NCI-H2029 (cell line): Measurements from ENCODE around the gene ISM2.

Source experiments
- DNase-seq: peaks from one replicate; lab custom pipeline; 2025; lab: John Stamatoyannopoulos, UW

The ISM2 gene

GRCh38 chr14:77507762-77508161 is 9.1 kb upstream of the ISM2 start:
- no peak for DNase-seq

DNA sequence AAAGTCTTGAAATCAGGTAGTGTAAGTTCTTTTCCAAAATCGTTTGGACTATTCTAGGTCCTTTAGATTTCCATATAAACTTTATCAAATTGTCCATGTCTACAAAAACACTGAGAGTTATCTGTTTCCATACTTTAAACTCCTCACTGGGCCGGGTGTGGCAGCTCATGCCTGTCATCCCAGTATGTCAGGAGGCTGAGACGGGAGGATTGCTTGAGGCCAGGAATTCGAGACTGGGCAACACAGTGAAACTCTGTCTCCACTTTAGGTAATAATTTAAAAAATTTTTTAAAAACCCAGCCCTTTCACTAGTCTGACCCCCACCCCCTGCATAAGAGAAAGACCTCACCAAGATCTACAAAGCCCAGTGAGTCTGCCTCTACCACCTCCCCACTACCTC is 6.4 kb upstream of the ISM2 start:
- DNase-seq = no peak

DNA sequence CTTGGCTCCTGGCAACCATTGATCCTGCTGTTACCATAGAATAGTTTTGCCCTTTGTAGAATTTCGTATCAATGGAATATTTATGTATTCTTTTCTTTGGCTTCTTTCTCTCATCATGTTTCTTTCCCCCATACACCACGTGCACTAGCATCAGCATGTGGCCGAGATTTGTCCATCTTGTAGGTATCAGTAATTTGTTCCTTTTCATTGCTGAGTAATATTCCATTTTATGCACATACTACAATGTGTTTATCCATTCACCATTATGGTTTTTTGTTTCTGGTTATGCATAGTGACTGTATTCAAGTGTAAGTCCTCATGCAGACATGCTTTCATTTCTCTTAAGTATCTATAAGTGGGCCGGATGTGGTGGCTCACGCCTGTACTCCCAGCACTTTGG is 4.5 kb upstream of the ISM2 start:
- no peak for DNase-seq

- no peak for DNase-seq
These were observed 3.6 kb upstream of the ISM2 start for GRCh38 chr14:77502109-77502782.

DNA sequence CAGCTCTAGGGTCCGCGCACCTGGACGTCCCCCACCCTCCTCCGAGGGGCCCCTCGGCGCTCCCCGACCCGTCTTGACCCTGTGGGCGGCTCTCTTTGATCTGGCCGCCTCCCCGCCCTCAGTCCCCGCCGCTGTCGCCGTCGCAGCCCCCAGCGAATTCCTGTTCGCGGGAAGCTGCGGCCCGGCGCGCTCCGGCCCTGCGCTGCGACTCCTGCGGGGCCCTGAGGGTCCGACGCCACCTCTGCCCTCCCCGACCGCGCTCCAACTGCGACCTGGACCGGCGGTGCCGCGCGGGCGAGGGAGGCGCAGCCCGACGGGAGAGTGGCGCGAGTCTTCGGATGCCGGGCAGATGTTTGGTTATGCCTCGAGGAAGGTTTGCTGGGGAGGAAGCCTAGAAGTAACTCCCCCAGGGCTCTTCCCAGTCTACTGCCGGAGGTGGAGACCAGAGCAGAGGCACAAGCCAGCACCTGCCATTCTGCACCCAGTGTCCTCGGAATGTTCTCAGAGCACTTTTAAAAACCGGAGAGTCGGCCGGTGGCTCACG is 440 bp upstream of the ISM2 start:
- DNase-seq = no peak

- DNase-seq = no peak
These were observed 3.3 kb downstream of the ISM2 start for GRCh38 chr14:77495334-77495733.

GRCh38 chr14:77491056-77491455 is 7.6 kb downstream of the ISM2 start:
- no peak for DNase-seq

- no peak for DNase-seq
These were observed 8.1 kb downstream of the ISM2 start for GRCh38 chr14:77490347-77490986.

GRCh38 chr14:77489041-77489440 is 9.6 kb downstream of the ISM2 start:
- DNase-seq = no peak

- no peak for DNase-seq
These were observed 10.1 kb downstream of the ISM2 start for GRCh38 chr14:77488558-77488957.

- DNase-seq = no peak
These were observed 12.5 kb downstream of the ISM2 start for GRCh38 chr14:77485901-77486678.

DNA sequence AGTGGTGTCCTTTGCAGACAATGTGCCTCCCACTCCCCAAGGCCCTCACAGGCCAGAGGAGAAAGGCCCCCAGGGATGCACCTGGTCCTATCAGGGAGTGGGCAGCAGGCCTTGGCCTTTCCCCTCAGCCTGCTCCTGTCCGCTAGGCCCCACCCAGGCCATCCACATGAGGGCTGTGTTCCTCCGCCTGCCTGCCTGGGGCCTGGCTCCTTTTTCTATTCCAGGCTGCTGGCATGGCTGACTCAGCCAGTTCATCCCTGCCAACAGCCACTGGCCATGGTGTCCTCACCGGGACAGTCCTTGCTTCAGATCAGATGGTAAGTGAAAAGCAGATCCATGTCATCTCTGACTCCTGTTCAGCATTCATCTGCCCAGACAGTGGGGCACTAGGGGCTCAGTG is 13.4 kb downstream of the ISM2 start:
- no peak for DNase-seq

DNA sequence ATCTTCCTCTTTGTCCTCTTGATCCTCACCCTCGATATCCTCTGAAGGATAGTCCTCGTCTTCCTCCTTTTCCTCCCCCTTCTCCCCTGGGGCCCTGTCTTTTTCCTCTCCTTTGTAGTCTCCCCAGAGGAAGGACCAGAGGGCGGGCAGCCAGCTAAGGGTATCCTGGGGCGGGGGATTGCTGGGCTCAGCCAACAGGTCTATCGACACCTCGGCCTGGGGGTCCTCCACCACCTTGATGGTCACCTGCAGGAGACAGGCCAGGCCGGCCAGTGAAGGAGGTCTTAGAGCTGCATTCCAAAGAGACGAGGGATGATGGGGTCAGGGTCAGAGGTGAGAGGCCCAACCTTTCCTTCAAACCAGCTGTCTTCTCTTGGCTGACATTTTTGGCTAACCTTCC is 16.2 kb downstream of the ISM2 start:
- DNase-seq = no peak

- DNase-seq = no peak
These were observed 19.8 kb downstream of the ISM2 start for GRCh38 chr14:77478796-77479195.

DNA sequence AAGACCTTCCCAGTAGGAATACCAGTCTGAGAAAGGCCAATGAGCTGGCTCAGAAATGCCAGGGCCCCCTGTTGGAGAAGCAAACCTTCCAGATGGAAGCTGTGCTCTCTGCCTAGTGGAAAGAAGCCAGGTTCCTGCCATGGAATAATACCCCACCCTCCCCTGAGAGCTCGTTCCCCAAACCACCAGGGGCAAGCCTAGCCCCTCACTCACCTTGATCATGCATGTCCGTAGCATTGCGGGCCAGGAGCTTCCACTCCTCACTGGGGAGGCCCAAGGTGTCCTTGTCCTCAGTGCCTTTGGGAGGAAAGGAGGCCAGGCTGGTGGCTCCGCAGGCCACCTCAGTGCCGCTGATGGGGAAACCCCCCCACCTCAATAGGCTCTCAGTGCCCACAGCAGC is 20.6 kb downstream of the ISM2 start:
- DNase-seq = no peak

DNA sequence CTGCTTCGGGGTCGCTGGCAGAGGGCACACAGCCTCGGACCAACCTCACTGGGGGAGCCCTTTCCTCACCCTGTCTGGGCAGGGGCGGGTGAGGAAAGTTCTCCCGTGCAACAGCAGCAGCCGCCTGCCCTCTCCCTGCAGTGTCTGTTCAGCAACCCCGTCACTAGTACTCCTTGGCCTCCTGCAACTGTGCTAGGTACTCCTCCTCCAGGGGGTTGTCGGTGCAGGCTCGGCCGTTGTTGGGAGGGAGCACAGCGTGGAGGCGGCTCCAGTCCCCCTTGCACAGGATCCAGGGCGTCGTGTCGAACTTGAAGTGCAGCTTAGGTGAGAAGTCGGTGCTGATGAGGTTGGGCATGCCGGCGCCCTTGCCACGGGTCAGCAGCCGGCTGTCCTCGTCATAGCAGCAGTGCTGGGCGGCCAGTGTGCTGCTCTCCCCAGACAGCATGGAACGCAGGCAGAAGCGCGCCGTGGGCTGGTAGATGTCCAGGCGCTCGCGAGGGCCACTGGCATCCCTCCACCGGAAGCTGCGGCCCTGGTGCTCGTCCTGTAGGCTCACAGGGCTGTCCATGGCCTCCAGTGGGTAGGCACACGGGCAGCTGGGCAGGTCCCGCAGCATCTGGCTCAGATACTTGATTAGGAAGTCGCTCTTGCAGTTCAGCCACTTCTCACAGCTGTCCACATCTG is 23.0 kb downstream of the ISM2 start:
- DNase-seq = no peak

GRCh38 chr14:77474479-77475177 is 24.0 kb downstream of the ISM2 start:
- no peak for DNase-seq

GRCh38 chr14:77473921-77474320 is 24.7 kb downstream of the ISM2 start:
- no peak for DNase-seq

- no peak for DNase-seq
These were observed 28.3 kb downstream of the ISM2 start for GRCh38 chr14:77470224-77470870.

GRCh38 chr14:77469539-77469938 is 29.1 kb downstream of the ISM2 start:
- no peak for DNase-seq

DNA sequence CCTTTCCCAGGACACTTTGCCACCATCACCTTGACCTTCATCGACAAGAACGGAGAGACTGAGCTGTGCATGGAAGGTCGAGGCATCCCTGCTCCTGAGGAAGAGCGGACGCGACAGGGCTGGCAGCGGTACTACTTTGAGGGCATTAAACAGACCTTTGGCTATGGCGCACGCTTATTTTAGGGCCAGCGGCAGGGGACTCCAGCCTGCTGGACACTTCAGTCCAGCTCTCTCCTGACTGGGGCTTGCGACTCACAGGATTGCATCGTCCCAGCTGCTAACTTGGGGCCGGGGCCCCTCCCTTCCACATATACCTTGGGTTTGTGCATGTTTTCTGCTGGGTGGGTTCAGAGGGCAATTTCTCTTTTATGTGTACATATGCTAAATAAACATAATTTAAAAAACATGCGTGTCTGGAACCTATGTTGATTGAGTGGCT is 29.5 kb downstream of the ISM2 start:
- no peak for DNase-seq
